PC-9 (cell line): ENCODE measurements around the gene SSR4. TPM values are rescaled to one million over a fixed set of nuclear protein-coding genes. Genes with fewer than 3 reads are reported as not detected.

Source experiments
- BruUV-seq: library from RNA; stranded (reverse); fragments of 400-500 nt; replicated peaks from 2 replicates; lab custom pipeline; 2021; lab: Mats Ljungman, UMichigan
- CTCF ChIA-PET: fragments of 300-600 bp; sonication (Branson Sonifier 250); formaldehyde crosslinking; loops from one replicate; lab custom pipeline; 2022; ENCODE audit warnings: antibody characterized with exemption; lab: Charles Lee
- POLR2A ChIA-PET: fragments of 300-600 bp; sonication (Branson Sonifier 250); formaldehyde crosslinking; loops from one replicate; lab custom pipeline; 2022; ENCODE audit warnings: antibody characterized with exemption; ENCODE audit not compliant: unreplicated experiment; lab: Charles Lee
- DNase-seq, 2 experiments: peaks; one replicate each; pipeline versions ENCODE4 v3.0.0 to v3.0.0-alpha.2; 2015 to 2022; ENCODE audit warnings: mixed read lengths in 1 of 2
- H2AFZ ChIP-seq: fragments of 200-600 bp; sonication (generic); 2 replicates; pipeline ENCODE4 v1.8.1; 2017; ENCODE audit warnings: antibody characterized with exemption
- H3F3A ChIP-seq: fragments of 200-600 bp; sonication (generic); 2 replicates; pipeline ENCODE4 v1.8.1; 2017; ENCODE audit warnings: antibody characterized with exemption, mild to moderate bottlenecking, low read depth; ENCODE audit not compliant: insufficient read depth
- H3K27ac ChIP-seq: fragments of 200-600 bp; sonication (generic); 2 replicates; pipeline ENCODE4 v1.6.1; 2016; ENCODE audit warnings: mixed run types
- H3K27me3 ChIP-seq: fragments of 200-600 bp; sonication (generic); 2 replicates; pipeline ENCODE4 v1.6.1; 2016; ENCODE audit warnings: low read depth, mixed run types; ENCODE audit not compliant: insufficient read depth
- H3K36me3 ChIP-seq: fragments of 200-600 bp; sonication (generic); 2 replicates; pipeline ENCODE4 v1.6.1; 2016; ENCODE audit warnings: low read depth, mixed run types
- H3K4me1 ChIP-seq: fragments of 200-600 bp; sonication (generic); replicated peaks from 2 replicates; pipeline ENCODE4 v1.6.1; 2016; ENCODE audit warnings: mixed run types; ENCODE audit not compliant: insufficient read depth
- H3K4me2 ChIP-seq: fragments of 200-600 bp; sonication (generic); 2 replicates; pipeline ENCODE4 v1.6.1; 2017; ENCODE audit warnings: mixed run types
- H3K4me3 ChIP-seq: fragments of 200-600 bp; sonication (generic); 2 replicates; pipeline ENCODE4 v1.6.1; 2016; ENCODE audit warnings: mixed run types
- H3K79me2 ChIP-seq: fragments of 200-600 bp; sonication (generic); 2 replicates; pipeline ENCODE4 v1.6.1; 2017; ENCODE audit warnings: low read depth, mixed run types
- H3K9me2 ChIP-seq: fragments of 200-600 bp; sonication (generic); 2 replicates; pipeline ENCODE4 v1.8.1; 2017; ENCODE audit warnings: mild to moderate bottlenecking; ENCODE audit not compliant: insufficient read depth
- H3K9me3 ChIP-seq: fragments of 200-600 bp; sonication (generic); 2 replicates; pipeline ENCODE4 v1.8.1; 2016; ENCODE audit warnings: low read depth; ENCODE audit not compliant: insufficient read depth
- H4K20me1 ChIP-seq: fragments of 200-600 bp; sonication (generic); 2 replicates; pipeline ENCODE4 v1.8.1; 2017; ENCODE audit not compliant: insufficient read depth
- CTCF ChIP-seq: fragments of 200-600 bp; sonication (generic); conservative IDR thresholded peaks from 2 replicates; pipeline ENCODE4 v1.6.1; 2017; ENCODE audit warnings: mixed run types, antibody characterized with exemption, mild to moderate bottlenecking, moderate library complexity
- EZH2 ChIP-seq: fragments of 200-600 bp; sonication (generic); IDR thresholded peaks from 2 replicates; pipeline ENCODE4 v1.8.0; 2017; ENCODE audit warnings: antibody characterized with exemption, low read depth
- intact Hi-C: fragments of 100-400 bp; cut with micrococcal nuclease; formaldehyde crosslinking; loops from one replicate; pipeline ENCODE4 v1.10.0; 2022; ENCODE audit not compliant: unreplicated experiment
- total RNA-seq: library from RNA; stranded (reverse); gene quantifications from 2 replicates; pipeline ENCODE4 v1.2.3, GENCODE V29; 2021

The SSR4 gene
- total RNA-seq, 1 experiment from 2014 or later: 223 TPM

- H2AFZ ChIP-seq: no peak overlapping the region
- POLR2A ChIA-PET: no interaction called here
- H3K27ac ChIP-seq: no peak overlapping the region
- no peaks in the 10 kb centered on the region for H3K27me3 ChIP-seq
- no peak for DNase-seq
- peaks cover 15% of the 10 kb centered on the region; the same call in 1 of the 2 replicates for H3K4me1 ChIP-seq
- peaks cover 5% of the 10 kb centered on the region; the same call in 1 of the 2 replicates for H3F3A ChIP-seq
- H3K4me3 ChIP-seq: no peak overlapping the region
- TF ChIP-seq CTCF (no peak), EZH2 (no peak)
- no peak overlapping the region for H3K4me2 ChIP-seq
- no peaks in the 10 kb centered on the region for H4K20me1 ChIP-seq
- no TSS peak for BruUV-seq
- H3K36me3 ChIP-seq: no peaks in the 10 kb centered on the region
- CTCF ChIA-PET: no interaction called here
- H3K79me2 ChIP-seq: peaks cover 35% of the 10 kb centered on the region
- intact Hi-C loops: loop anchor here (10.0 kb wide), 1 partner anchor 87 kb away; the partner anchor contains the start of gene L1CAM
- H3K9me2 ChIP-seq: no peaks in the 10 kb centered on the region
- H3K9me3 ChIP-seq: no peaks in the 10 kb centered on the region
Observed at GRCh38 chrX:153797415-153798015, 3.0 kb downstream of the SSR4 start.

GRCh38 chrX:153799326-153799725 lies 4.9 kb downstream of the SSR4 start:
- Histone ChIP-seq H3K9me3 (no peaks in the 10 kb centered on the region), H3K27me3 (no peaks in the 10 kb centered on the region), H3K9me2 (no peaks in the 10 kb centered on the region), H4K20me1 (no peaks in the 10 kb centered on the region), H3K4me3 (no peak overlapping the region), H3K36me3 (no peaks in the 10 kb centered on the region), H3K79me2 (peaks cover 22% of the 10 kb centered on the region), H3K27ac (no peak overlapping the region), H2AFZ (no peak overlapping the region), H3K4me2 (no peak overlapping the region), H3K4me1 (peaks cover 10% of the 10 kb centered on the region; the same call in 1 of the 2 replicates), H3F3A (peaks cover 5% of the 10 kb centered on the region; the same call in 1 of the 2 replicates)
- intact Hi-C loops: loop anchor here (10.0 kb wide), 1 partner anchor 85 kb away; the partner anchor contains the start of gene L1CAM
- POLR2A ChIA-PET: no interaction called here
- no peak for DNase-seq
- CTCF ChIA-PET: no interaction called here
- TF ChIP-seq EZH2: no peak
- TF ChIP-seq CTCF: no peak
- BruUV-seq: no TSS peak

GRCh38 chrX:153800177-153800722 lies 5.8 kb downstream of the SSR4 start:
- Histone ChIP-seq H3K79me2 (peaks cover 14% of the 10 kb centered on the region), H3K36me3 (no peaks in the 10 kb centered on the region), H2AFZ (no peak overlapping the region), H3K9me3 (no peaks in the 10 kb centered on the region), H3K27me3 (no peaks in the 10 kb centered on the region), H3K4me2 (no peak overlapping the region), H3K4me3 (no peak overlapping the region), H4K20me1 (no peaks in the 10 kb centered on the region), H3K4me1 (peaks cover 10% of the 10 kb centered on the region; the same call in 1 of the 2 replicates), H3K27ac (no peak overlapping the region), H3K9me2 (no peaks in the 10 kb centered on the region), H3F3A (peaks cover 5% of the 10 kb centered on the region; the same call in 1 of the 2 replicates)
- CTCF ChIA-PET: no interaction called here
- TF ChIP-seq CTCF: no peak
- no peak for TF ChIP-seq EZH2
- intact Hi-C loops: no loop called here
- POLR2A ChIA-PET: no interaction called here
- DNase-seq: no peak
- BruUV-seq: no TSS peak
